Neutrophil (primary cell): ENCODE results near the gene AMER2.

ENCODE experiments used
- H3K27ac ChIP-seq: fragments of 200-600 bp; sonication (generic); 2 replicates; pipeline ENCODE4 v1.5.1; 2016; ENCODE audit warnings: mild to moderate bottlenecking, moderate library complexity
- H3K27me3 ChIP-seq: fragments of 200-600 bp; sonication (generic); 2 replicates; pipeline ENCODE4 v1.6.0; 2016; ENCODE audit warnings: mild to moderate bottlenecking
- H3K36me3 ChIP-seq: fragments of 200-600 bp; sonication (generic); 2 replicates; pipeline ENCODE4 v1.5.1; 2017
- H3K4me1 ChIP-seq, 2 experiments: fragments of 200-600 bp in 1 of 2; sonication (generic) in 1 of 2; 1 replicate in 1 of 2; 2 replicates in 1 of 2; pipeline versions ENCODE4 v1.5.1 to v1.6.1; 2013 to 2016; ENCODE audit warnings: low read depth in 1 of 2, low read length in 1 of 2, mild to moderate bottlenecking in 1 of 2, moderate library complexity in 1 of 2; ENCODE audit not compliant: control insufficient read depth in 1 of 2, insufficient read depth in 1 of 2
- H3K4me3 ChIP-seq, 2 experiments: fragments of 200-600 bp in 1 of 2; sonication (generic) in 1 of 2; 1 replicate in 1 of 2; 2 replicates in 1 of 2; pipeline ENCODE4 v1.5.1; 2013 to 2016; ENCODE audit warnings: low read depth in 1 of 2, low read length in 1 of 2, mild to moderate bottlenecking in 1 of 2, moderate library complexity in 1 of 2
- H3K9me3 ChIP-seq: fragments of 200-600 bp; sonication (generic); 2 replicates; pipeline ENCODE4 v1.5.1; 2016
- TF ChIP-seq, protein P1 (sequence below): fragments of 200-600 bp; sonication (generic); IDR thresholded peaks from 2 replicates; pipeline ENCODE4 v1.5.1; 2016; ENCODE audit warnings: antibody characterized with exemption

Gene AMER2

DNA sequence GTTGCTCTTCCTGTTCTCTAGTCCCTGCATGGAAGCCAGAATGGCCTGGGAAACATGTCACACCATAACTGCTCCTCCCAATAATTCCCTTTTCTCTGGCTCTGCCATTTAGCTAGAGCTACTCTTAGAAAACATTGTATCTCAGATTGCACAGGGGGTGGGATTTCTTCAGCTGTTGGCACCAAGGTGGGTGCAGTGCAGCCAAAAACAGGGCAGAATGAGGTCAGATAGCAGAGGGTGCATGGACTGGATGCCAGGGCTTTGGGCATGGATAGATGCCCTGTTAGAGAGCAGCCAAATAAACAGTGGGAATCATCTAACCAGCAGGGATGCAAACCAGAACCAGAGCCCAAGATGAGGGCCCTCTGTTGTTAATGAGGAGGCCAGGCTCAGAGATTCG lies 4.9 kb upstream of the AMER2 start:
- Histone ChIP-seq H3K27me3 (peaks cover 96% of the 10 kb centered on the region), H3K27ac (no peak overlapping the region), H3K4me3 (no peak overlapping the region), H3K4me1 (no peaks in the 10 kb centered on the region), H3K36me3 (no peaks in the 10 kb centered on the region), H3K9me3 (no peaks in the 10 kb centered on the region)
- TF ChIP-seq, protein P1, sequence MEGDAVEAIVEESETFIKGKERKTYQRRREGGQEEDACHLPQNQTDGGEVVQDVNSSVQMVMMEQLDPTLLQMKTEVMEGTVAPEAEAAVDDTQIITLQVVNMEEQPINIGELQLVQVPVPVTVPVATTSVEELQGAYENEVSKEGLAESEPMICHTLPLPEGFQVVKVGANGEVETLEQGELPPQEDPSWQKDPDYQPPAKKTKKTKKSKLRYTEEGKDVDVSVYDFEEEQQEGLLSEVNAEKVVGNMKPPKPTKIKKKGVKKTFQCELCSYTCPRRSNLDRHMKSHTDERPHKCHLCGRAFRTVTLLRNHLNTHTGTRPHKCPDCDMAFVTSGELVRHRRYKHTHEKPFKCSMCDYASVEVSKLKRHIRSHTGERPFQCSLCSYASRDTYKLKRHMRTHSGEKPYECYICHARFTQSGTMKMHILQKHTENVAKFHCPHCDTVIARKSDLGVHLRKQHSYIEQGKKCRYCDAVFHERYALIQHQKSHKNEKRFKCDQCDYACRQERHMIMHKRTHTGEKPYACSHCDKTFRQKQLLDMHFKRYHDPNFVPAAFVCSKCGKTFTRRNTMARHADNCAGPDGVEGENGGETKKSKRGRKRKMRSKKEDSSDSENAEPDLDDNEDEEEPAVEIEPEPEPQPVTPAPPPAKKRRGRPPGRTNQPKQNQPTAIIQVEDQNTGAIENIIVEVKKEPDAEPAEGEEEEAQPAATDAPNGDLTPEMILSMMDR = no peak

DNA sequence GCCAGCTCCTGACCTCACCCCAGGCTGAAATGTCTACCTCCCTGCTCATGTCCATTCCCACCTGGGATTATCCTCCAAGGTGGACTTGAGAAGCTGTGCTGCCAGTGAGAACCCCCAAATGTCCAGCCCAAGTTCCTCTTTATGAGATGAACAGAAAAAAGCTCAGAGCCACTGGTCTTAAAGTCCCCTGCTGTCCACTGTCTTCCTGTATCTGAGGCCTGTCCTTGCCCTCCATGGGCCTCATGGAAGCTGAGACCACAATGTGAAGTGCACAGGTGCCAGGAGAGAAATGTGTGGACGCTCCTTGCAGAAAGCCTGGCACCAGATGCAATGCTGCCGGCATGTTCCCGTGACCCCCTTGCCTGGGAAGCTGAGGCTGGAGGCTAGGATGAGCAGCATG lies 3.3 kb upstream of the AMER2 start:
- Histone ChIP-seq H3K27me3 (peaks cover 96% of the 10 kb centered on the region), H3K4me3 (no peak overlapping the region), H3K36me3 (no peaks in the 10 kb centered on the region), H3K4me1 (peaks cover 0 to 4% of the 10 kb centered on the region in 2 experiments), H3K9me3 (no peaks in the 10 kb centered on the region), H3K27ac (no peak overlapping the region)
- TF ChIP-seq, protein P1 = no peak

DNA sequence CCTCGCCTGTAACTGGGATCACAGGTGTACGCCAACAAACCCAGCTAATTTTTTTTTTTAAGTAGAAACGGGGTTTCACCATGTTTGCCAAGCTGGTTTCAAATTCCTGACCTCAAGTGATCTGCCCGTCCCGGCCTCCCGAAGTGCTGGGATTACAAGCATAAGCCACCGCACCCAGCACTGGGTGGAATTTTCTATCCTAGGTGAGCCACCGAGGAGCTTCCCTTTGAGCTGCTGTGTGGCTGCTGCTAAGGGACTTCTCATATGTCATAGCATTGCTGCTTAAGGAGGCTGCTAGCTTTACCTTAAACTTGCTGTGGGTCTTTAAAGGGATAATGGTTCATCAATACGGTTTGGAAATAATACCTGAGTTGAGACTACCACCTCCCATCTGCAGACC lies 2.9 kb upstream of the AMER2 start:
- Histone ChIP-seq H3K4me3 (no peak overlapping the region), H3K9me3 (no peaks in the 10 kb centered on the region), H3K27me3 (peaks cover 96% of the 10 kb centered on the region), H3K4me1 (peaks cover 0 to 4% of the 10 kb centered on the region in 2 experiments), H3K36me3 (no peaks in the 10 kb centered on the region), H3K27ac (no peak overlapping the region)
- TF ChIP-seq, protein P1 = no peak

DNA sequence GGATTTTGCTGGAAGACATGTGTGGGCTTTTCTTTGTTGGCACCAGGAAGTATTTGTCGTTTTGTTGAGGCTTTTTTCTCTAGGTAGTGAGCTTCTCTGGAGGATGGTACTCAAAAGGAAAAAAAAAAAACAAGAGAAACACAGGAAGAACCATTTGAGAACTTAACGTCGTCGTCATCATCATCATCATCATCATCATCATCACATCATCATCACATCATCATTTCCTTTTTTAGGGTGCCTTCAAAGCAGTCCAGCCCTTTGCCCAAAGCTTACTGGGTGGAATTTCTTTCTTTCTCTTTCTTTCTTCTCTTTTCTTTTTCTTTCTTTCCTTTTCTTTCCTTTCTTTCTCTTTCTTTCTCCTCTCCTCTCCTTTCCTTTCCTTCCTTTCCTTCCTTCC lies 2.2 kb upstream of the AMER2 start:
- H3K9me3 ChIP-seq = no peaks in the 10 kb centered on the region
- no peaks in the 10 kb centered on the region for H3K36me3 ChIP-seq
- H3K27me3 ChIP-seq = peaks cover 96% of the 10 kb centered on the region
- H3K4me3 ChIP-seq = no peak overlapping the region
- H3K4me1 ChIP-seq = peaks cover 0 to 4% of the 10 kb centered on the region in 2 experiments
- TF ChIP-seq, protein P1 = no peak
- no peak overlapping the region for H3K27ac ChIP-seq

DNA sequence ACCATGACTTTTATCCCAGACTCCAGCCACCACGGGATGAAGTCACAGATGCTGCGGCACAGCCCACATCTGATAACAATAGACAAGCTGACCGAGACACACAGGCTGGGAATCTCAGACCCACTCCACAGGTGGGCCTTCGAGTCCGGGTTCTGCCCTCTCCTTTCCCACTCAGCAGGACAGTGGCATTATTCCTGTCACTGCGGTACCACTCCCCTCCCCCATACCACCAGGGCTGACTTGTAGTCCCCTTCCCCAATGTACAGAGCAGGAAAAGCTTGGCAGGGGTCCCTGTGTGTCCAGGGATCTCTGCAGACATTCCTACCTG lies 179 bp upstream of the AMER2 start:
- H3K27ac ChIP-seq = no peak overlapping the region
- no peak overlapping the region for H3K4me3 ChIP-seq
- TF ChIP-seq, protein P1 = no peak
- H3K27me3 ChIP-seq = peaks cover 96% of the 10 kb centered on the region
- H3K9me3 ChIP-seq = no peaks in the 10 kb centered on the region
- peaks cover 0 to 4% of the 10 kb centered on the region in 2 experiments for H3K4me1 ChIP-seq
- H3K36me3 ChIP-seq = no peaks in the 10 kb centered on the region

DNA sequence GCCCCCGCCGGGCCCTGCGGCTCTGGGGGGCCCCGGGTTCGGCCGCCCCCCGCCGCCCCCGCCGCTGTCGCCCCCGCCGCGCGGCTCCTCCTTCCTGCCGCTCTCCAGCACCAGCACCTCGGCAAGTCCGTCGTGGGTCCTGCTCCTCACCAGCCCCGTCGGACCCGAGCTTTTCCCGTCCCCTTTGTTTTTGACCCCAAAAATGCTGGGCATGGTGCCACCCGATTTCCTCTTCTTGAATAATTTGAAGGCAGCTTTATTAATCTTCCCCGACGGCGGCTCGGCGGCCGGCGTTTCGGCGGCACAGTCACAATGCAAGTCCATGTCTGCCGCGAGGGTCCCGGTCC lies 945 bp downstream of the AMER2 start:
- H3K36me3 ChIP-seq = no peaks in the 10 kb centered on the region
- TF ChIP-seq, protein P1 = no peak
- H3K4me3 ChIP-seq = no peak overlapping the region
- H3K27ac ChIP-seq = no peak overlapping the region
- H3K9me3 ChIP-seq = no peaks in the 10 kb centered on the region
- peaks cover 0 to 4% of the 10 kb centered on the region in 2 experiments for H3K4me1 ChIP-seq
- H3K27me3 ChIP-seq = peaks cover 96% of the 10 kb centered on the region
